Measurements from ENCODE around the gene CD177. TPM values are rescaled to one million over a fixed set of nuclear protein-coding genes. Genes with fewer than 3 reads are reported as not detected.
"Not testable (repeated sequence)": the region's sequence is repeated elsewhere in the genome, so short reads cannot be mapped to it uniquely, and the experiment has no call there.

CD177 gene
- total RNA-seq, 1 donor from 2014 or later = 3.1 TPM

DNA sequence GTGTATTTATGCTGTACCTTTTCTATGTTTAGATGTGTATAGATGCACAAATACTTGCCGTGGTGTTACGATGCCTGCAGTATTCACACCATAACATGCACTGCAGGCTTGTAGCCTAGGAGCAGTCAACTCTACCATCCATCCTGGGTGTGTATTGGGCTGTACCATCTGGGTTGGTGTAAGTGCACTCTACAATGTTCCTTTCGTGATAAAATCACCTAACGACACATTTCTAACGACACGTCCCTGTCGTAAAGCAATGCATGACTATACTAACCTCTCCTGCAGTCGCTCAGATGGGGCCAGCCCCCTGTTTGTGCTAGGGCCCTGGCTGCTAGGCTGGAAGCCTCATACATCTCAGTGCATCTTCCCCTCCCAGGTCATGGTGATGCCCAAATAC lies 18.4 kb downstream of the CD177 start:
- DNase-seq = no peak
- TF ChIP-seq, protein P1, sequence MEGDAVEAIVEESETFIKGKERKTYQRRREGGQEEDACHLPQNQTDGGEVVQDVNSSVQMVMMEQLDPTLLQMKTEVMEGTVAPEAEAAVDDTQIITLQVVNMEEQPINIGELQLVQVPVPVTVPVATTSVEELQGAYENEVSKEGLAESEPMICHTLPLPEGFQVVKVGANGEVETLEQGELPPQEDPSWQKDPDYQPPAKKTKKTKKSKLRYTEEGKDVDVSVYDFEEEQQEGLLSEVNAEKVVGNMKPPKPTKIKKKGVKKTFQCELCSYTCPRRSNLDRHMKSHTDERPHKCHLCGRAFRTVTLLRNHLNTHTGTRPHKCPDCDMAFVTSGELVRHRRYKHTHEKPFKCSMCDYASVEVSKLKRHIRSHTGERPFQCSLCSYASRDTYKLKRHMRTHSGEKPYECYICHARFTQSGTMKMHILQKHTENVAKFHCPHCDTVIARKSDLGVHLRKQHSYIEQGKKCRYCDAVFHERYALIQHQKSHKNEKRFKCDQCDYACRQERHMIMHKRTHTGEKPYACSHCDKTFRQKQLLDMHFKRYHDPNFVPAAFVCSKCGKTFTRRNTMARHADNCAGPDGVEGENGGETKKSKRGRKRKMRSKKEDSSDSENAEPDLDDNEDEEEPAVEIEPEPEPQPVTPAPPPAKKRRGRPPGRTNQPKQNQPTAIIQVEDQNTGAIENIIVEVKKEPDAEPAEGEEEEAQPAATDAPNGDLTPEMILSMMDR (IDR thresholded peaks at IDR 0.05) = no peak
- no peak overlapping the region for H3K27ac ChIP-seq
- H3K4me1 ChIP-seq = no peaks in the 10 kb centered on the region
- intact Hi-C loops (cut with DNase I) = no loop called here
- H3K4me3 ChIP-seq = no peak overlapping the region
- H3K9me3 ChIP-seq = no peaks in the 10 kb centered on the region
- H3K36me3 ChIP-seq = no peaks in the 10 kb centered on the region
- ATAC-seq = no peak
- H3K27me3 ChIP-seq = no peaks in the 10 kb centered on the region

DNA sequence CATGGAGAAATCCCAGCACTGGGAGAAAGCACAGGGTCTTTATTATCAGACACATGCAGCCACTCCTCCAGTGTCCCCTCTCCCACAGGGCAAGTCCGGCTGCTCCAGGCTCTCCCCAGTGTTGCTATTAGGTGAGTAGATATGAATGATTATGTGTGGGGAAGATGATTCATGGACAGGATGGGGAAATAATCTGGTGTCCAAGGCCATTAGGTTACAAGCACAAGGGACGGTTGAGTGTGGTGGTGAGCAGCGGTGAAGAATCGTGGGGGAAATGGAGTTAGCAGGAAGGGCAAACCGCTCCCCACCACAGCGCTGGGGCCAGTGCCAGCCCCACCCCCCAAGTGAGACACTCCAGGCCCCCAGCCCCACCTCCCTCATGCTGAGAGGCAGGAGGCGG lies 19.0 kb downstream of the CD177 start:
- intact Hi-C loops (cut with DNase I) = no loop called here
- no peaks in the 10 kb centered on the region for H3K27me3 ChIP-seq
- no peaks in the 10 kb centered on the region for H3K36me3 ChIP-seq
- TF ChIP-seq, protein P1 (IDR thresholded peaks at IDR 0.05) = no peak
- H3K4me1 ChIP-seq = no peaks in the 10 kb centered on the region
- ATAC-seq (no peak), DNase-seq (no peak)
- H3K27ac ChIP-seq = no peak overlapping the region
- no peak overlapping the region for H3K4me3 ChIP-seq
- no peaks in the 10 kb centered on the region for H3K9me3 ChIP-seq

DNA sequence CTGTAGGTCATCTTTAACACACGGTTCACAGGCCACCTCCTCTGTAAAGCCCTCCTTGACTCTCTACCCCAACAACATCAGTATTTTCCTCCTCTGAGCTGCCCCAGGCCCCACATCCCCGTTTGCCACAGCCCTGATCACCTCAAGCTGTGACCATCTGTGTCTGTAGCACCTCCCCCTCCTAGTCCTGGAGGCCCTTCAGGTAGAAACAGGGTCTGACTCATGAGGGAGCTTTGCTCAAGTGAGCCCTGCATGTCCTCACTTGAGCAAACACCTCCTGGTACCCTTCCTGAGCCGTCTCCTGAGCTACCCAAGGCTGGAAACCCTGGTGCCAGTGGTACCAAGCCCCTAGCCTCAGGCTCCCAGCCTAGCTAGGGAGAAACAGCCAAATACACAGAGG lies 24.1 kb downstream of the CD177 start:
- DNase-seq; H3K27me3 ChIP-seq; ATAC-seq; H3K27ac ChIP-seq; H3K36me3 ChIP-seq; intact Hi-C loops (cut with DNase I); H3K9me3 ChIP-seq; H3K4me3 ChIP-seq; H3K4me1 ChIP-seq: not testable (repeated sequence)

DNA sequence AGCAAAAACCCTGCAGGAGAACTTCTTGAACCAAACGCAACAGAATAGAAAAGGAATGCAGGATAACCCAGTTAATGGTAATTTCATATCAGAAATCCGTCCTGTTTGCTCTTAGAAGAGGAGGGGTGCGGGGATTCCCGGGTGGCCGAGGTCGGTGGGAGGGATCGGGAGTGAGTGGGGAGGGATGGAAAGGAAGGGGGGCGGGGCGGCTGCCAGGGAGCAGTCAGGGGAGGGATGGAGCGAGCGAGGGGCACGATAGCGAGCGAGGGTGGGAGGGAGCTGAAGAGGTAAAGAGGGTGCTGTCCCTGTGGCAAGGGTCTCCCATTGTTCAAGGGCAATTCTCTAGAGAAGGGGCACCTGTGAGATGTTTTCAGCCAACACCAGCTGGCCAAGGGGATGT lies 26.5 kb downstream of the CD177 start:
- Histone ChIP-seq H3K9me3 (no peaks in the 10 kb centered on the region), H3K4me3 (no peak overlapping the region)

DNA sequence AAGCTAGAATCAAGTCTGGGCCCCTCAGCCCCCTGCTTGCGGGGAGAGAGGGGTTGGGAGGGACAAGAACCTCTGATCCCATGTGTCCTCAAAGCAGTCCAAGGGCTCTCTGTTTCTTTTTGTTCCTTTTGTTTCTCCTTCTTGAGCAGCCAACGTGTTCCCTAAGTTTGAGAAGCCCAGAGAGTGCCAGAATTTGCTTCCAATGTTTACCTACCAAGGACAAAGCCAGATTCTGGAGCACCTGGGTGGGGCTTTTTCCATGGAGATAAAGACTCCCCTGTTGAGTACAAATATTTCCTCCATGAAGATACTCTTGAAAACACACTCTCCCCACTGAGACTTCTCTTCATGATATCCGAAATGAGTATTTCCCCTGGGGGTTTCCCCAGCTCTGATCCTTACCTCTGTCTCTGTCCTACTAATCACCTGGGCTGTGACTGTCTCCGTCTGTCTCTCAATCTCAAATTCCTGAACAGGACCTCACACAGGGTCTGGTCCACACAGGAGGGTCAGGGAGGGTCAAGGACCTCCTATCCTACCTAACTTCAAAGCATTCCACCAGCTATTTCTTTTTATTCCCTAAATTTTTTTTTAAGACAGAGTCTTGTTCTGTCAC lies 27.4 kb downstream of the CD177 start:
- no peak for DNase-seq
- Histone ChIP-seq H3K27ac (no peak overlapping the region), H3K36me3 (no peaks in the 10 kb centered on the region), H3K4me3 (no peak overlapping the region), H3K4me1 (no peaks in the 10 kb centered on the region), H3K9me3 (no peaks in the 10 kb centered on the region), H3K27me3 (no peaks in the 10 kb centered on the region)
- intact Hi-C loops (cut with DNase I) = no loop called here
- TF ChIP-seq, protein P1 (IDR thresholded peaks at IDR 0.05) = no peak
- ATAC-seq = no peak

More for the DNA sequence above, 26.5 kb downstream of the CD177 start:
- H3K27ac ChIP-seq = no peak overlapping the region
- intact Hi-C loops (cut with DNase I) = no loop called here
- H3K27me3 ChIP-seq = no peaks in the 10 kb centered on the region
- TF ChIP-seq, protein P1 (IDR thresholded peaks at IDR 0.05) = no peak
- no peaks in the 10 kb centered on the region for H3K4me1 ChIP-seq
- ATAC-seq (no peak), DNase-seq (no peak)
- no peaks in the 10 kb centered on the region for H3K36me3 ChIP-seq

DNA sequence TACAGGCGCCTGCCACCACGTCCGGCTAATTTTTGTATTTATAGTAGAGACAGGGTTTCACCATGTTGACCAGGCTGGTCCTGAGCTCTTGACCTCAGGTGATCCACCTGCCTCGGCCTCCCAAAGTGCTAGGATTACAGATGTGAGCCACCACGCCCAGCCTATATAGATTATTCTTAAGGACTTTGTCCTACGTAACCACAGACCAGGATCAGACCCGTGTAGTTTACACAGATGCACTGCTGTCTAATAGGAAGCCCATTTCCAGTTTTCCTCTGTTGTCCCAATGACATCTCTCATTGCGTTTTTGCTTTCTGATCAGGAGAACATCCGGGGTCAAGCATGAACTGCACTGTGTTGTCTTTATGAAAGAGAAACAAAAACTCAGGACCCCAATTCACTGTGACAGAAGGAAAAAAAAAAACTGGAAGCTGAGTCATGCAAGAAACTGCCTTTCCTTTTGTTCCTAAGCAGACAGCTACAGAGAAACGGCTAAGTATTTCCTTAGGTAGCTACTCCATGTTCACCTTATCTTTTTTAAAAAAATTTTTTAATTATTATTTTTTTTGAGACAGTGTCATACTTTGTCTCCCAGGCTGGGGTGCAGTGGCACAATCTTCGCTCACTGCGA lies 29.2 kb downstream of the CD177 start:
- H3K27ac ChIP-seq; H3K9me3 ChIP-seq; DNase-seq; ATAC-seq; H3K36me3 ChIP-seq; H3K27me3 ChIP-seq; intact Hi-C loops (cut with DNase I); H3K4me1 ChIP-seq; H3K4me3 ChIP-seq: not testable (repeated sequence)

DNA sequence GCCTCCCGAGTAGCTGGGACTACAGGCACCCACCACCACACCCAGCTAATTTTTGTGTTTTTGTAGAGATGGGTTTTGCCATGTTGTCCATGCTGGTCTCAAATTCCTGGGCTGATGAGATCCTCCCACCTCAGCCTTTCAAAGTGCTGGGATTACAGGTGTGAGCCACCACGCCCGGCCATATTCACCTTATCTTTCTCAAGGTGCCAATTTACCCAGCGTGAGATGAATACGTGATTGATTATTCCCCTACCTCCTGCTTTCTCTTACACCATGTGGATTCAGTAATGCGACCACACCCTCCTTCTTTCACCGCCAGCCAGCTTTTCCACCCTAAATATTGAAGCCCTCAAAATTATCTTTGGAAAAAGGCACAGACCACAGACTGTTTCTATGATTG lies 29.8 kb downstream of the CD177 start:
- DNase-seq; H3K36me3 ChIP-seq; ATAC-seq; H3K27ac ChIP-seq; H3K27me3 ChIP-seq; H3K4me3 ChIP-seq; intact Hi-C loops (cut with DNase I); H3K9me3 ChIP-seq; H3K4me1 ChIP-seq: not testable (repeated sequence)

DNA sequence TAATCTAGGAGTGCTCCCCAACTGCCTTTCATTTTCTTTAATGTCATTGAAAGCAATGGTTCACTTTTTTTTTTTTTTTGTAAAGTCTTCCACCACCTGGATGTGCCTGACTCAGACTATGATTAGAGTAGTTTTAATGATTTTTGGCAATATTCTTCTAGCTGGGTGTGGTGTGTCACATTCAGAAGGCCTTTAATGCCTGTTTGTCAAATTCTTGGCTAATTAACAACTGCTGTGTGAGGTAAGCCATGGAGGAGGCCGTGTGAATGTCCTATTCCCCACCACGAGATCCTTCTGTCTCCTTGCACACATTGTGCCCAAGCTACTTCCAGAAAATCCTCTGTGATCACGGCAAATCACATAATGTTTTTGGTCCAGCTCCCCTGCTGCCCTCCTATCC lies 30.3 kb downstream of the CD177 start:
- DNase-seq; H3K4me1 ChIP-seq; H3K9me3 ChIP-seq; H3K36me3 ChIP-seq; ATAC-seq; H3K4me3 ChIP-seq; H3K27ac ChIP-seq; intact Hi-C loops (cut with DNase I); H3K27me3 ChIP-seq: not testable (repeated sequence)

DNA sequence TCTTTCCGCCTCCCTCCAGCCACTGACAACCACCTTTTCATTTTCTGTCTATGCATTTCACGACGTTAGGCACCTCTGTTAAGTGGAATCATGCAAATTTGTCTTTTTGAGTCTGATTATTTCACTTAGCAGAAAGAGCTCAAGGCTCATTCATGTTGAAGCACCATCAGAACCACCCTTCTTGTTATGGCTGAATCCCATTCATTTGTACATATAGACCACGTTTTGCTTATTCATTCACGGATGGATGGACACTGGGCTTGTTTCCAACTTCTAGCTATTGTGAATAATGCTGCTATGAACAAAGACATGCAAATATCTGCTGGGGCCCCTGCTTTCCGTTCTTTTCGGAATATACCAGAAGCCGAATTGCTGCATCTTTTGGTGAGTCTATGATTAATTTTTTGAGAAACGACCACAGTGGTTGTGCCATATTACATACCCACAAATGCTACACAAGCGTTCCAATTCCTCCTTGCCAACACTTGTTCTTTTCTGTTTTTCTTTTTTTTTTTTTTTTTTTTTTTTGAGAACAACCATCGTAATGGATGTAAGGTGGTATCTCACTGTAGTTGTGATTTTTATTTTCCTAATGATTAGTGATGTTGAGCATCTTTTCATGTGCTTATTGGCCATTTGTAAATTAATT lies 37.5 kb downstream of the CD177 start:
- H3K36me3 ChIP-seq; intact Hi-C loops (cut with DNase I); H3K4me3 ChIP-seq; DNase-seq; H3K27me3 ChIP-seq; H3K9me3 ChIP-seq; H3K4me1 ChIP-seq; ATAC-seq; H3K27ac ChIP-seq: not testable (repeated sequence)

DNA sequence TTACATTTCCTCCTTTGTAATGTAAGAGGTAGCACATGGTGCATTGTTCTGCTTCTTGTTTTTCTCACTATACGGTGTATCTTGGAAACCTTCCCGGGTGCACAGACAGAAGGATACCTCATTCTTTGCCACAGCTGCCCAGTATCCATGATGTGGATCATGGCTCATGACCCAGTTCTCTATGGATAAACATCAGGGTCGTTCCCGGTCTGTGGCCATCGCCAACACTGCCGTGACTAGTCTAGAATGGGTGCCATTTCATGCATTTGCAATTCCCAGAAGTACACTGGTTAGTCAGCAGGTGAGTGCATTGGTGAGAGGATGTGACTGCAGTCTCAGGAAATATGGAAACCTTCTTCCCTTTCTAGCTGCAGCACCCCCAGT lies 38.1 kb downstream of the CD177 start:
- intact Hi-C loops (cut with DNase I); H3K9me3 ChIP-seq; ATAC-seq; H3K27me3 ChIP-seq; H3K4me3 ChIP-seq; H3K36me3 ChIP-seq; H3K27ac ChIP-seq; DNase-seq; H3K4me1 ChIP-seq: not testable (repeated sequence)

All from upper lobe of right lung (tissue), 1 donor.